ENCODE data around the gene PEMT.

- TF ChIP-seq CREB1 (CRISPR knock-in tag; IDR thresholded peaks at IDR 0.05; ENCODE audit: low read depth) (no peak), CTCF (conservative IDR thresholded peaks at IDR 0.05; ENCODE audit: low read depth in 2 of 2) (no peak), EZH2phosphoT487 (IDR thresholded peaks at IDR 0.05; ENCODE audit: unreplicated experiment) (no peak), EZH2 (IDR thresholded peaks at IDR 0.05; ENCODE audit: low read depth, unreplicated experiment) (no peak), POLR2AphosphoS5 (IDR thresholded peaks at IDR 0.05; ENCODE audit: low read depth) (no peak), NANOG (IDR thresholded peaks at IDR 0.05; ENCODE audit: borderline replicate concordance) (no peak)
- TF ChIP-seq, protein P1, sequence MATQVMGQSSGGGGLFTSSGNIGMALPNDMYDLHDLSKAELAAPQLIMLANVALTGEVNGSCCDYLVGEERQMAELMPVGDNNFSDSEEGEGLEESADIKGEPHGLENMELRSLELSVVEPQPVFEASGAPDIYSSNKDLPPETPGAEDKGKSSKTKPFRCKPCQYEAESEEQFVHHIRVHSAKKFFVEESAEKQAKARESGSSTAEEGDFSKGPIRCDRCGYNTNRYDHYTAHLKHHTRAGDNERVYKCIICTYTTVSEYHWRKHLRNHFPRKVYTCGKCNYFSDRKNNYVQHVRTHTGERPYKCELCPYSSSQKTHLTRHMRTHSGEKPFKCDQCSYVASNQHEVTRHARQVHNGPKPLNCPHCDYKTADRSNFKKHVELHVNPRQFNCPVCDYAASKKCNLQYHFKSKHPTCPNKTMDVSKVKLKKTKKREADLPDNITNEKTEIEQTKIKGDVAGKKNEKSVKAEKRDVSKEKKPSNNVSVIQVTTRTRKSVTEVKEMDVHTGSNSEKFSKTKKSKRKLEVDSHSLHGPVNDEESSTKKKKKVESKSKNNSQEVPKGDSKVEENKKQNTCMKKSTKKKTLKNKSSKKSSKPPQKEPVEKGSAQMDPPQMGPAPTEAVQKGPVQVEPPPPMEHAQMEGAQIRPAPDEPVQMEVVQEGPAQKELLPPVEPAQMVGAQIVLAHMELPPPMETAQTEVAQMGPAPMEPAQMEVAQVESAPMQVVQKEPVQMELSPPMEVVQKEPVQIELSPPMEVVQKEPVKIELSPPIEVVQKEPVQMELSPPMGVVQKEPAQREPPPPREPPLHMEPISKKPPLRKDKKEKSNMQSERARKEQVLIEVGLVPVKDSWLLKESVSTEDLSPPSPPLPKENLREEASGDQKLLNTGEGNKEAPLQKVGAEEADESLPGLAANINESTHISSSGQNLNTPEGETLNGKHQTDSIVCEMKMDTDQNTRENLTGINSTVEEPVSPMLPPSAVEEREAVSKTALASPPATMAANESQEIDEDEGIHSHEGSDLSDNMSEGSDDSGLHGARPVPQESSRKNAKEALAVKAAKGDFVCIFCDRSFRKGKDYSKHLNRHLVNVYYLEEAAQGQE (IDR thresholded peaks at IDR 0.05; ENCODE audit: unreplicated experiment), result no peak
- TF ChIP-seq, protein P2, sequence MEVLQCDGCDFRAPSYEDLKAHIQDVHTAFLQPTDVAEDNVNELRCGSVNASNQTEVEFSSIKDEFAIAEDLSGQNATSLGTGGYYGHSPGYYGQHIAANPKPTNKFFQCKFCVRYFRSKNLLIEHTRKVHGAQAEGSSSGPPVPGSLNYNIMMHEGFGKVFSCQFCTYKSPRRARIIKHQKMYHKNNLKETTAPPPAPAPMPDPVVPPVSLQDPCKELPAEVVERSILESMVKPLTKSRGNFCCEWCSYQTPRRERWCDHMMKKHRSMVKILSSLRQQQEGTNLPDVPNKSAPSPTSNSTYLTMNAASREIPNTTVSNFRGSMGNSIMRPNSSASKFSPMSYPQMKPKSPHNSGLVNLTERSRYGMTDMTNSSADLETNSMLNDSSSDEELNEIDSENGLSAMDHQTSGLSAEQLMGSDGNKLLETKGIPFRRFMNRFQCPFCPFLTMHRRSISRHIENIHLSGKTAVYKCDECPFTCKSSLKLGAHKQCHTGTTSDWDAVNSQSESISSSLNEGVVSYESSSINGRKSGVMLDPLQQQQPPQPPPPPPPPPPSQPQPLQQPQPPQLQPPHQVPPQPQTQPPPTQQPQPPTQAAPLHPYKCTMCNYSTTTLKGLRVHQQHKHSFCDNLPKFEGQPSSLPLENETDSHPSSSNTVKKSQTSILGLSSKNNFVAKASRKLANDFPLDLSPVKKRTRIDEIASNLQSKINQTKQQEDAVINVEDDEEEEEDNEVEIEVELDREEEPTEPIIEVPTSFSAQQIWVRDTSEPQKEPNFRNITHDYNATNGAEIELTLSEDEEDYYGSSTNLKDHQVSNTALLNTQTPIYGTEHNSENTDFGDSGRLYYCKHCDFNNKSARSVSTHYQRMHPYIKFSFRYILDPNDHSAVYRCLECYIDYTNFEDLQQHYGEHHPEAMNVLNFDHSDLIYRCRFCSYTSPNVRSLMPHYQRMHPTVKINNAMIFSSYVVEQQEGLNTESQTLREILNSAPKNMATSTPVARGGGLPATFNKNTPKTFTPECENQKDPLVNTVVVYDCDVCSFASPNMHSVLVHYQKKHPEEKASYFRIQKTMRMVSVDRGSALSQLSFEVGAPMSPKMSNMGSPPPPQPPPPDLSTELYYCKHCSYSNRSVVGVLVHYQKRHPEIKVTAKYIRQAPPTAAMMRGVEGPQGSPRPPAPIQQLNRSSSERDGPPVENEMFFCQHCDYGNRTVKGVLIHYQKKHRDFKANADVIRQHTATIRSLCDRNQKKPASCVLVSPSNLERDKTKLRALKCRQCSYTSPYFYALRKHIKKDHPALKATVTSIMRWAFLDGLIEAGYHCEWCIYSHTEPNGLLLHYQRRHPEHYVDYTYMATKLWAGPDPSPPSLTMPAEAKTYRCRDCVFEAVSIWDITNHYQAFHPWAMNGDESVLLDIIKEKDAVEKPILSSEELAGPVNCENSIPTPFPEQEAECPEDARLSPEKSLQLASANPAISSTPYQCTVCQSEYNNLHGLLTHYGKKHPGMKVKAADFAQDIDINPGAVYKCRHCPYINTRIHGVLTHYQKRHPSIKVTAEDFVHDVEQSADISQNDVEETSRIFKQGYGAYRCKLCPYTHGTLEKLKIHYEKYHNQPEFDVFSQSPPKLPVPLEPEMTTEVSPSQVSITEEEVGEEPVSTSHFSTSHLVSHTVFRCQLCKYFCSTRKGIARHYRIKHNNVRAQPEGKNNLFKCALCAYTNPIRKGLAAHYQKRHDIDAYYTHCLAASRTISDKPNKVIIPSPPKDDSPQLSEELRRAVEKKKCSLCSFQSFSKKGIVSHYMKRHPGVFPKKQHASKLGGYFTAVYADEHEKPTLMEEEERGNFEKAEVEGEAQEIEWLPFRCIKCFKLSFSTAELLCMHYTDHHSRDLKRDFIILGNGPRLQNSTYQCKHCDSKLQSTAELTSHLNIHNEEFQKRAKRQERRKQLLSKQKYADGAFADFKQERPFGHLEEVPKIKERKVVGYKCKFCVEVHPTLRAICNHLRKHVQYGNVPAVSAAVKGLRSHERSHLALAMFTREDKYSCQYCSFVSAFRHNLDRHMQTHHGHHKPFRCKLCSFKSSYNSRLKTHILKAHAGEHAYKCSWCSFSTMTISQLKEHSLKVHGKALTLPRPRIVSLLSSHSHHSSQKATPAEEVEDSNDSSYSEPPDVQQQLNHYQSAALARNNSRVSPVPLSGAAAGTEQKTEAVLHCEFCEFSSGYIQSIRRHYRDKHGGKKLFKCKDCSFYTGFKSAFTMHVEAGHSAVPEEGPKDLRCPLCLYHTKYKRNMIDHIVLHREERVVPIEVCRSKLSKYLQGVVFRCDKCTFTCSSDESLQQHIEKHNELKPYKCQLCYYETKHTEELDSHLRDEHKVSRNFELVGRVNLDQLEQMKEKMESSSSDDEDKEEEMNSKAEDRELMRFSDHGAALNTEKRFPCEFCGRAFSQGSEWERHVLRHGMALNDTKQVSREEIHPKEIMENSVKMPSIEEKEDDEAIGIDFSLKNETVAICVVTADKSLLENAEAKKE (CRISPR knock-in tag; IDR thresholded peaks at IDR 0.05), result no peak
Measured at GRCh38 chr17:17463821-17464220, 127.7 kb downstream of the PEMT start.
